HG03159 (cell line): Measurements from ENCODE around the gene SYNDIG1.

ENCODE experiments used
- ATAC-seq: cut with Tn5 transposase; IDR thresholded peaks from one replicate; pipeline ENCODE4 v1.9.1; 2021; ENCODE audit warnings: mild to moderate bottlenecking, moderate library complexity; ENCODE audit not compliant: unreplicated experiment

SYNDIG1 gene

GRCh38 chr20:24519476-24519875 lies 50.0 kb downstream of the SYNDIG1 start:
- ATAC-seq = no peak

GRCh38 chr20:24521032-24521431 lies 51.6 kb downstream of the SYNDIG1 start:
- ATAC-seq = no peak

DNA sequence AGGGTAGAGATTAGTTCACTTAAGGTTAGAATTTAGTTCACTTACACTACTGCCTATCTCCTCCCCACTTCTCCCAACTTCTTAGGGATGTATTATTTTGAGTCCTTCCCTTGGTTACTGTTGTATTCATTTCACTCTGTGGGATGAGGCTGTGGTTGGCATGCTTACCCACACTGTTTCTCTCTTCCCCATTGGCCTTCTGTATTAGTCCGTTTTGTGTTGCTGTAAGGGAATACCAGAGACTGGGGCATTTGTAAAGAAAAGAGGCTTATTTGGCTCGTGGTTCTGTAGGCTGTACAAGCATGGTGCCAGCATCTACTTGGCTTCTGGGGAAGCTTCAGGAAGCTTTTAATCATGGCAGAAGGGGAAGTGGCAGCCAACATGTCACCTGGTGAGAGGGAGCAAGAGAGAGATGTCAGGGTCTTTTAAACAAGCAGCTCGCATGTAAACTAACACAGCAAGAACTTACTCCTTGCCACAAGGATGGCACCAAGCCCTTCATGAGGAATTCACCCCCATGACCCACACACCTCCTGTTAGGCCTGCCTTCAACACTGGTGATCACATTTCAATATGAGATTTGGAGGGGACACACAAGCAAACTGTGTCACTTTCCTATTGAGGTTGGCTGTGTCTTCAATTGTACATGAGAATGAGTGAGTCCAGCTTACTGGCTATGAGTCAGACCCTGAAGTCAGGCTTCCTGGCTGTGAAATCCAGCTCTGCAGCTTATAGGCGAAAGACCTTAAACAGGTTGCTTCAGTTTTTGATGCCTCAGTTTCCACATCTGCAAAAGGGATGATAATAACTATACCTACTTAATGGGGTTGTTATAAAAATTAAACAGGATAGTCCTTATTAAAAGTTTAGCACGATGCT lies 53.3 kb downstream of the SYNDIG1 start:
- ATAC-seq = no peak

GRCh38 chr20:24523661-24524060 lies 54.2 kb downstream of the SYNDIG1 start:
- ATAC-seq = no peak

- ATAC-seq = no peak
Measured at GRCh38 chr20:24528583-24529368, 59.3 kb downstream of the SYNDIG1 start.

DNA sequence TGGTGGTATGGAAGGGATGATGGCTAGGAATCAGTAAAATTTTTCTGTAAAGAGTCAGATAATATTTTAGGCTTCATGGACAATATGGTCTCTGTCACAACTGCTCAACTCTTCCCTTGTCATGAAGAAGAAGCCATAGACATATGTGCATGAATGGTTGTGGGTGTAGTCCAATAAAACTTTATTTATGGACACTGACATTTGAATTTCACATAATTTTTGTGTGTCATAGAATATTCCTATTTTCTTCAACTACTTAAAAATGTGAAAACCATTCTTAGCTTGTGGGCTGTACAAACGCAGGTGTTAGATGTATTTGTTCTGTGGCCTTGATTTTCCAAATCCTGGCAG lies 59.9 kb downstream of the SYNDIG1 start:
- no peak for ATAC-seq

DNA sequence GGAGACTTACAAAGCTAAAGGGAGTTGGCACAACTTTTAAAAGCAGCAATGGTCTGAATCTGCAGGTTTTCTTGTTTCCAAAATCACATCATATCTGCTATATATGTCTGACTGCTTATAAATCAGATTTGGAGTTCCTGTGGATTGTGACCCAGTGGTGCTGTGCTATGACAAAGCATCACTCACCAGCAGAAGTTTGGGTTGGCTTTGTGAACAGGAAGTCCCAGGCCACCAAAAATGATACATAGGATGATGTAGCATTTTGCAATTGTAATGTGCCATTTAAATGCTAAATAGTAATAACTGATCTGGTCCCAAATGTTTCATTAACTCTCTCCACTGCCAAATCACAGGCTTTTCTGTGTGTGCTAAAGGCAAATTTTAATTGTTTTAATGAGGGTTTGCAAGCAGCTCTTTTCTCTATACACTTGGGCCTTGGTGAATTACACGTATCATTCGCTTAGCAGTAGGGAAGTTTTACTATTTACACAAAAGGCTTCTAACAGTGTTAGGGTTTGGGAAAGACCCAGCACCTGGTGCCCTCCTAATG lies 60.8 kb downstream of the SYNDIG1 start:
- no peak for ATAC-seq

DNA sequence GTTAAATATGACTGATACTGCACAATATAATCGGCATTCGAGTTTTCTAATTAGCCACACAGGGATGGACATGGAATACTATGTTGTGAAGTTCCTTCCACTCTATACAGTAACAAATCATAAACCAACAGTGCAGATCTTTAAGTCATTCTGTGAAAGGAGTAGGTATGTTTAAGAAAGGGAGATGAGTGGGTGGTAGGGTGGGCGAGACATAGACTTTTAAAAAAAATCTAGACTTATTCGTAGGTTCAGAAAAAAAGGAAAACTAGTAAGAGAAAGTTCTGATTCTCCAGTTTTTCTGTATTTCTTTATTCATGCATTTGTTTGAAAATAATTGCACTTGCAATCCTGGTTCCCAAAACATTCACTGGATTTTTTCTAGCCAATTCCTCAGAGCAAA lies 61.8 kb downstream of the SYNDIG1 start:
- no peak for ATAC-seq

DNA sequence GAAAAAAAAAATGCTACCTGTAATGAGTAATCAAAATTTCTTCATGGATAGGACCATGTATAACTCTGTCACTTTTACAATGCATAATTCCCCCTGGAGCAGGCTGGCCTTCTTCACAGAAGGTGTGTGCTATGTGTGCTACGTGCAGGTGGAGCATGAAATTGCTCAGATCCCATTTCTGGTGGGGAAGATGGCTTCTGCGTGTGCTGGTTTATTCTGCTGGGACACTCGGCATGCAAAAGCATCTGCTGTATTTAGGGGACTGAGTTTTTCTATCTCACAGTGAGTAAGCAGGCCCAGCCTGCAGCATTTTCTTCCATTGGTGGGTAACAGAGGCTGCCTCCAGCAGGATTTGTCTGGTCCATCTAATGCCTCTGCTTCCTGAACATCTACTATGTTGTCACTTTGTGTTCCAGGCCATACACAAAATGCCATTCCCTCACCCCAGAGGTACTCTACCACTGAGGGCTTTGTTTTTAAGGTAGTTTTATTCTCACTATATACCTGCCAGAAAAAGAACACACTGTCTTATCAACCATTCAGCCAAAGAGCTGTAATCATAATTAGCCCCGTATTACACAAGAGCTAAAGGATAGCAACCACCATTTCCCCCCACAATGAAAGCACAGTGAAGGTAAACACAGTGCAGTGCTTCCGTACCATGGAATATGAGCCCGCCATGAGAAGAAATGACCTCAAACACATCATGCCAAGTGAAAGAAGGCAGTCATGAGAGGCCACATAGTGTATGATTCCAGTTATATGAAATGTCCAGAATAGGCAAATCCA lies 62.4 kb downstream of the SYNDIG1 start:
- ATAC-seq = no peak

GRCh38 chr20:24533449-24533848 lies 64.0 kb downstream of the SYNDIG1 start:
- no peak for ATAC-seq

GRCh38 chr20:24534282-24534681 lies 64.9 kb downstream of the SYNDIG1 start:
- no peak for ATAC-seq

- ATAC-seq = no peak
Measured at GRCh38 chr20:24535941-24536730, 66.7 kb downstream of the SYNDIG1 start.

DNA sequence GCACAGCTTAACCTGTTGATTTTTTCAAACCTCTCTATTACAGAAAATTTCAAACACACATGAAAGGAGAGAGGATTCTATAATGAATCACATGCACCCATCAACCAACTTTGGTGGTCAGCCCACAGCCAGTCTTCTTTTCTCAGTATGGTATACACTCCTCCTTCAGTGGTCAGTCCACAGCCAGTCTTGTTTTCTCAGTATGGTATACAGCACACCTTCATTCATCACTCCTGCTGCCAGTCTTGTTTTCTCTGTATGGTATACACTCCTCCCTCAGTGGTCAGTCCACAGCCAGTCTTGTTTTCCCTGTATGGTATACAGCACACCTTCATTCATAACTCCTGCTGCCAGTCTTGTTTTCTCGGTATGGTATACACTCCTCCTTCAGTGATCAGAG lies 67.8 kb downstream of the SYNDIG1 start:
- ATAC-seq = no peak

DNA sequence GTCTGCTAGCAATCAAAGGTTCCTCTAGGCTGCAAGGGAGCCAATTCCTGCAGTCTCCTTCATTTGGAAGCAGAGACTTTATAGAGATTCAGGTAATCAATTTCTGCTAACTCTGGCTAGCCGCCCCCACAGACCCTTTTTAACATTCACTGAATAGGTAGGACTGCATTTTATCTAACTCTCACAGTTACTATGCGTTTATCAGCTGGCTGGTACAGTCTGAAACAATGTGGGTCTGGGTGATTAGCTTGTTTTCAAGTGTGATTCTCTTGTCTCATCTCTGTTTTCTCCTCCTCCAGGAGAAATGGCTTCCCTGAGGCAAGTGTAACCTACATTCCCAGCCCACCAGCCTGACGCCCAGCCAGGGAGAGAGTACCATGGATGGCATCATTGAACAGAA lies 73.3 kb downstream of the SYNDIG1 start:
- ATAC-seq = no peak

- no peak for ATAC-seq
Measured at GRCh38 chr20:24543168-24543567, 73.7 kb downstream of the SYNDIG1 start.

- no peak for ATAC-seq
Measured at GRCh38 chr20:24543741-24544140, 74.3 kb downstream of the SYNDIG1 start.

DNA sequence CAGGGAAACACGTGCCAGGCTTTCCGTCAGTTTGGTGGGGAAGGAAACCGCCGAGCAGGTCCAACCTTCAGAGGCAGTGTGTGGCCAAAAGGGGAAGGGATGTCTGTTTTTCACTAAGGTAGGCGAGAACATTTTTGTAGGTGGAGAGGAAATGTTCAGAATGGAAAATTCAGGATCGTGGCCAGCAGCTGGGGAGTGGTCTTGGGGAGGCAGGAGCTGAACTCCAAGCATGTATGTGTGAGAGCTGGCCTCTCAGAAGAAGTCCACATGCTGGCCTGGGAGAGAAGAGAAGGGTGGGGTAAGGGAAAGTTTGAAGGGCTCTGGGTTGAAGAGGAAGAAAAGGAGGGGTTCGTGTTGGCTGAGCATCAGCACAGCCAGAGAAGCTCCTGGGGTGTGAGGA lies 74.9 kb downstream of the SYNDIG1 start:
- no peak for ATAC-seq

GRCh38 chr20:24545168-24545567 lies 75.7 kb downstream of the SYNDIG1 start:
- ATAC-seq = no peak

- no peak for ATAC-seq
Measured at GRCh38 chr20:24546232-24546892, 76.9 kb downstream of the SYNDIG1 start.

DNA sequence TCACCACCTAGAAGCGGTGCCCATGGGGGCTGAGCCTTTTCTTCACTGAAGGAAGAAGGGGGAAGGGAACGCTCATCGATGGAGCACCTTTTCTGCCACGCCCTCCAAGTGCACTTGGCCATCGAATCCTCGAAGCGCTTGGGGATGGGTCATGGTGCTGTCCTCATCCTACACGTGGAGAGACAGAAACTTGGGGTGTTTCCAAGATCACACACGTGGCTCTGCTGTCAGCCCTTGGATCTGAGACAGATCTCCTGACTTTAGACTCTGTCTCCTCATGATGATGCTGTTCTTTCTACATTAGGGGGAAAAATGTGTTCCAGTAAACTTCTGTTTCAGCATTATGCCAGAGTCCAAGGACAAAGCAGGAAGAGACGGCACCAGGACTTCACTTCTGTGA lies 78.5 kb downstream of the SYNDIG1 start:
- no peak for ATAC-seq
